HG03025 (cell line): ENCODE data around the gene FMN1.

ENCODE experiments used
- ATAC-seq: cut with Tn5 transposase; IDR thresholded peaks from one replicate; pipeline ENCODE4 v1.9.1; 2021; ENCODE audit warnings: mild to moderate bottlenecking, moderate library complexity; ENCODE audit not compliant: unreplicated experiment, low FRiP score

Gene FMN1

DNA sequence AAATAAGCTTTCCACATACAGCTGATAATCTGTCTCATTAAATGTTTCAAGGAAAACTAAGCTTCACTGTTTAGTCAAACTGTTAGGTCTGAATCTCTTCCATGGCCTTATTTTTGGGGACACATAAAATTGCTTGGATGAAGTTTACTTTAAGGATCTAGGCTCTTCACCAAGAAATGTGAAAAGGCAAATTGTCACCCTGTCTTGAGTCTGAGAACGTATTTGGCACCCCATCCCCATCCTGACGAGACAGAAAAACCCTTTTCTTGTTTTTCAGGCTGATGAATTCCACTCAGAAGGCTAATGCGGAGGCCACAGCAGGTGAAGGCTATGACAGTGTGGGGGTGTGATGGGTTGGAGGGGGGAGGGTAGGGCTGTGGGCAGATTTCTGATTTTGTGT, 250.1 kb downstream of the FMN1 start:
- no peak for ATAC-seq

DNA sequence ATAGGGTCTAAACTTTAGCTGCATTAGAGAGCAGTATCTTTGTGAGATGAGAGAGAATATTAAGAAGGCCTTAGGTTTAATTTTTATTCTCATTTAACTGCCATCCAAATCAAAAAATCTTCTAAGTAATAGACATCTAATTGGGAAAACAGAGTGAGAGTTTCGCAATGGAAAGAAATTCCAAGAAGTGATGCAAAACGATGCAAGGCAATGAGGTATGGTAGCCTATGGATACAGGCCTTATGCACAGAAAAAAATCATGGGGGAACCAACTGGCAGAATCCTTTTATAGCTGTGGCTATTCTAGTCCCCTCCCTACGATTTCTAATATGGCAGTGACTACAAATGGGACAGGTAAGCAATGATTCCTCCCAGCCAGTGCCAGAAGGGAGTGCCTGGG, 250.8 kb downstream of the FMN1 start:
- ATAC-seq = no peak

DNA sequence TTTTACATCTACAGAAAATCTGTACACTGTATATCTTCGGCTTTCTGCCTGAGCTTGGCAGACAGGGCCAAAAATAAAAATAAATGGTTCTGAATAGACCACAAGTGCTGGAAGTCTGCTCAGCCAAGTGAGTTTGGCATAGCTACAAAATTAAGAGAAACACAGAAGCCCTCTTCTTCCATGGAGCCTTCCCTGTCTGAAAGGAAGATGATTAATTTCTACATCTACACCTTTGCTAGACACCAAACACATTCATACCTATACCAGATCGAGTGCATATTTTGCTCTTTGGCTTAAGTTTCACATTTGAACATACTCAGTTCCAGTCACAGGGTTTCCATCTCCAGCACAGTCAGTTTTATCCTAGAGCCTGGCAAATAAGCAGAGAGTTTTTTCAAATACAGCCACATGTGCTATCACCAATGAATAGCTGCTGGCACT, 252.1 kb downstream of the FMN1 start:
- no peak for ATAC-seq

DNA sequence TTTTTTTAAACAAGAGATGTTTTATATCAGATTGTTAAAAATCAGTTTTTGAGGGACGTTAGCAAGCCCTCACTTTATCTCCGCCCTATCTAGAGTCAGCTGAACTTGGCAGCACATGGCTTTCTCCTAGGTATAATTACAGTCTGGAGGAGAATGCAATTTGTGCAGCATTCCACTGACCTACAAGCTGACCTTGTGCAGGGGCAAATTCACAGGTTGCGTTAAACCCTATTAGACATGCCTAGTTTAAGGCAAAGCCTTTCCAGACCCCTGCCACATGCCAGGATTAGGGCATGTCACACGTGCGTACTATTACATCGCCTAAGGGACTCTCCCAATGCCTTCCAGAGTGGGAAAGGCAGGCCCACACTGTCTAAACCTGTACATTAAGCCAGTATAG, 252.7 kb downstream of the FMN1 start:
- no peak for ATAC-seq

DNA sequence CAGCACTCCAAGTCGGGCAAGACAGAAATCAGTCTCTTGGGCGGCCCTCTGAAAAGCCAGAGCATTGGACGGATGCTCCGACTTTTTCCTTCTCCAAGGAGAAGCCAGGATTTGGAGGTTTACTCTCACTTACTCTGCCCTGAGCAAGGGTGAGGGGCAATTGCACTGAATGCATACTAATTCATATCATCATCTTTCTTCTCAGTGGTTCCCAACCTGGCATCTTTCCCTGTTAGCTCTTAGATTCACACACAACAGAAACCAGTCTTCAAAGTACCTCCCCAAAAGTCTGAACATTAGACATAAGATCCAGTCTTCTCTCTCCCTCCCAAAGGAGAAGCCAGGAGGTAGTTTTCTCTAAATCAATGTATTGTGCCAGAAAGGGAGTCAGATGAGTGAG, 257.5 kb downstream of the FMN1 start:
- ATAC-seq = no peak

DNA sequence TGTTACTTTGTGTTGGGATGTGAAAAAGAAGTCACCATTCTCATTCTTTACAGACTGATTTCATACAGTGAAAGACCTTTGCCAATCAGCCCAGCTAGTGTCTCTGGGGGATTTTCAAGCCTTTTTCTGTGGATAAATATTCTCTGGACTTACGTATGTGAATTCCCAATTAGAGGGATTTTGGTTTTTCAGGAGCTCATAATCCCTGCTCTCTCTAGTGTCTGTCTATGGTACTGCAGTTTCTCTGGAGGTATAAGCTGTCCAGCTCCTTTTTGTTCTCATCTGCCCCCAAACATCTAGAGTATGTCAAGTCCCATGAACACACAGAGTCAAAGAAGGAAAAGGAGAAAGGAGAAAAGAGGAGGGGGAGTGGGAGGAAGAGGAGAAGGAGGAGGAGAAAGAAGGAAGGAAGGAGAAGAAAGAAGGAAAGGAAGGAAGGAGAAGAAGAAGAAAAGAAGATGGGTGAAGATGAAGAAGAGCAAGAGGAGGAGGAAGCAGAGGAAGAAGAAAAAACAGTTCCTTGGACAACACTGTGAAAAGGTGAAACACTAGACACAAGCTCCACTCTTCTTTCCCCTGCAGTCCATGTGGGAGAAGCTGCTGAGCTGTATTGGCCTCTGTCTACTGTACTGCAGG, 258.1 kb downstream of the FMN1 start:
- ATAC-seq = no peak

DNA sequence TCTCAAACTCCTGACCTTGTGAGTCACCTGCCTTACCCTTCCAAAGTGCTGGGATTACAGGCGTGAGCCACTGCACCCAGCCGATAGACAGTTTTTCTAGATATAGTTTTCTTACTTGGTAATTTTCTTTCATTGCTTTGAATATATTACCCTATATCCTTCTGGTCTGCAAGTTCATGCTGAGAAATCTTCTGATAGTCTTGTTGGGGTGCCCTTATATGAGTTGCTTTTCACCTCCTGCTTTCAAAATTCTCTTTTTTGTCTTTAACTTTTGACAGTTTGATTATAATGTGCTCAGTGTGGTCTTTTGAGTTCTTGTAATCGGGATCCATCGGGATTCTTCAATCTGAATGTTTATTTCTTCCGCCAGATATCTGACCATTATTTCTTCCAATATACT, 259.4 kb downstream of the FMN1 start:
- no peak for ATAC-seq

DNA sequence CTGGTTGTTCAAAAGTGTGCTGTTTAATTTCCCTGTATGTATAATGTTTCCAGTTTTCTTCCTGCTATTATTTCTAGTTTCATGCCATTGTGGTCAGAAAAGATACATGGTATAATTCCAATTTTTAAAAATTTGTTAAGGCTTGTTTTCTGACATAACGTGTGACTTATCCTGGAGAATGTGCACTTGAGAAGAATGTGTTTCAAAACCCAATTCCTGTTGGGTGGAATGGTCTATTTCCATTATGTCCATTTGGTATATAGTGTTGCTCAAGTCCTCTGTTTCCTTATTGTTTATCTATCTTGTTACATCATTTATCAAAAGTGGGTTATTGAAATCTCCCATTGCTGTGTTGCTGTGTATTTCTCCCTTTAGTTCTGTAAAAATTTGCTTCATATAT, 261.3 kb downstream of the FMN1 start:
- no peak for ATAC-seq

DNA sequence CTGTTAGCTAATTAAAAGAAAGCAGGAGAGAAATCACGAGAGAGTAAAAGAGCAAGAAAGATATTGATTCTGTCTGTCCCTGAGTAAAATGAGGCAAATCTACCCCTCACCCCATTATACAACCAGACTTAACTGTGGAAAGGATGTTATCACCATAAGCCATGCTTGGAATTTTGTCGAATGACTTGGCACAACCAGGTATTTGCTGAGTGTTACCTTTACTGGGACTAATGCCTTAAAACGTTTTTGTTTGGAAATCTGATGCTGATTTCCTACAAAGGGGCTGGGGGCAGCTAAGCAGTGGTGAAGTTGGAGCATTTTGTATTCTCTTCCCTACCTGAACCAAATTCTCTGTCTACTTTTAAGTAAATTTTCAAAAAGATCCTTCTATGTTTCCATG, 265.6 kb downstream of the FMN1 start:
- ATAC-seq = no peak

DNA sequence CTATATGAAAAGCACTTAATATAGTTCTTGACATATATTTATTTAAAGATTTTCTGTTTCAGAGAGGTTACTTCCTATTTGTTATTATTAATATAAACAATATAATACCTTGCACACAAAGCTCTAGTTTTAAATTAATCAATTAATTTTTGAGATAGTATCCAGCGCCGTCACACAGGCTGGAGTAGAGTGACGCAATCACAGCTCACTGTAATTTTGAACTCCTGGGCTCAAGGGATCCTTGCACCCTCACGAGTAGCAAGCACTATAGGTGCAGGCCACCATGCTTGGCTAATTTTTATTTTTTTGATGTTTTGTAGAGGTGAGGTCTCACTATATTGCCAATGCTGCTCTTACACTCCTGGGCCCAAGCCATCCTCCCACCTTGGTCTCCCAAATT, 267.4 kb downstream of the FMN1 start:
- ATAC-seq = no peak

DNA sequence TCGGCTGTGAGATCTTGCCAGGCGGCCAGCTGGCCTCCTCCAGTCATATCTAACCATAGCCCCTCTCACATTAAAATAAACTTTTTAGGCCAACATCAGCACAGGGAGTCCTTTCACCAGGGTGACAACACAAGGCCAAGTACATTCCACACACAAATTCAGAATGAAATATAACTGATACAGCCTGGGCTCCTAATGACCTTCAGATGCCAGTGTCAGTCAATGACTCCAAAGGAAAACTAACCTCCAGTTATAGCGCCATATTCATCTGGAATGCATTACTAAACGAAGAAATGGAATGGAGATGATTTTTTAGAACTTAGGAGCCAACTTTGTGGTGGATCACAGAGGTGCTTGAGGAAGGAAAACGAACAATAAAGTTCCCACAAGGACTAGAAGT, 271.3 kb downstream of the FMN1 start:
- no peak for ATAC-seq

DNA sequence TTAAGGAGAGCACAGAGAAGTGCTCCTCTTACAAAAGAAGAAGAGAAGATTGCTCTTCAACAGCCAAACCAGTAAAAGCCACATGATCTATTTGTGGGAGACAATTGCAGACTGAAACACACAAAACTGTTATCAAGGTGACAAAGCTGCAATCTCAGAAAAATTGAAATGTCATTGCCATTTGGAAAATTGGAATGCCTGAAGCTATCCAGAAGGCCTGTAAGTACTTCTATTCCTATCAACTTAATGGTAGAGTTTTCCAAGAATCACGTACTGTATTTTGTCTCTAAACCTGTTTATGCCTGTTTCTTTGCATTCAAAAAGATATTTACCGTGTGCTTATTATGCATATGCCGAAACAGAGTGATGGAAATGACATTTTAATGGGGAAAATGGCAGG, 272.0 kb downstream of the FMN1 start:
- ATAC-seq = no peak

DNA sequence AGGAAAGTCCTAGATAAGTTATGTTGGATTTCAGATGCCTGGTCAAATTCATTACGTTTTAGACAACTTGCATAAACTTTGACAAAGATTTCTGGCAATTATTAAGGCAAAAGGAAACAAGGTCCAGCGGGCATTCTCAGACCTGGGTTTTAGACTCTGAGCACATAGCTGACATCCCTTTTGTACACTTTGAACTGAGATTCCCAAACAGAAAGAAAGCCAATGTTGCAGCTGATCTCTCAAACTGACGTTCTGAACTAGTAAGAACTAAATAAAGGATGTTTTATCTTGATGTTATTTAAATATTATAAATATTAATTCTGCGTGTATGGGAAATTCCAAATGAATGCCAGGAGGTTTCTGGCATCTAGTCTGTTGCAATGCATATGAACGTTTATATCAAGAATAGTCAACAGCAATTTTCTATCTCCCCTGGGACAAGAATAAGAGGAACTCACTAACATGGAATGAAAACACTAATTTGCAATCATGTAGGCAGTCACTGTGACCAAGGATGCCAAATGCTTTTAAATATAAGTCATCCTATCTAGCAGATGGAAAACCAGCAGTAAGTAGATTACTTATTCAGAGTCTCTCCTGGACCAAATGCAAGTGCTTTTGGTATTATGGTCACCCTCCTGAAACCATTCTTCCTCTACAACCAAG, 274.6 kb downstream of the FMN1 start:
- ATAC-seq = no peak

DNA sequence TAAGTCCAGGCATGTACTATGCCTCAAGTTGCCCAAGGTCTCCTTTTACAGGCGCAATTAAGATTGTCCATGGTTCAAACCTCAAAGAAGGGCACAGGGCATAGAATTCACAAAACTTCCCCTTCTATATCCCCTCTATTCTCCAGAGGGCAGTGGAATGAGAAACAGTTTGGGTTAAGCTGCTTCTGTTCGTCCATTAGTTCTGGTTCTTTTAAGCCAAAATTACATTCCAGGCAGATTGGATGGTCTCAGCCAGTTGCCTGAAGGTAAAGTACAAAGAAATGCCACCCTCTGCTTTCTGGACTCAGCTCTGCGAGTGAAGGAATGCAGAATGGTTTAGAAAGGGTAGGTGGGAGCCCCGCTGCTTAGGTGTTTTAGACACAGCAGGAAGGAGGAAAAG, 276.0 kb downstream of the FMN1 start:
- ATAC-seq = no peak

DNA sequence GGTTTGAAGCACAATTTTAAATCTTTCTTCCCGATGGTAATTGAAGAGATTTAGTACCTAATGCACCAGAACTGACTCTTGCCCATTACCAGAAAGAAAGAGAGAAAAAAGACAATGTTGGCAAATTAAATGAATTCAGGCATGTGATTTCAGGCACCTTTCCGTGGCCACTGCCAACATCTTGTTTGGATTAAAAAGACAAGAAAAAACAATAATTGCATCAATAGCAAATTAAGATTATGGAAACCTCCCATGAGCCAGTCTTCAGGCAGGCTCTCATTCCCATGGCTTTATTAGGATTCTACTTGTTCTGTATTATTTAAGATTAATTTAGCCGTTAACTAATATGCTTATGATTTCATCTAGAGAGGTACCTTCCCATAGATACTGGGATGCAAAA, 283.7 kb downstream of the FMN1 start:
- ATAC-seq = no peak

DNA sequence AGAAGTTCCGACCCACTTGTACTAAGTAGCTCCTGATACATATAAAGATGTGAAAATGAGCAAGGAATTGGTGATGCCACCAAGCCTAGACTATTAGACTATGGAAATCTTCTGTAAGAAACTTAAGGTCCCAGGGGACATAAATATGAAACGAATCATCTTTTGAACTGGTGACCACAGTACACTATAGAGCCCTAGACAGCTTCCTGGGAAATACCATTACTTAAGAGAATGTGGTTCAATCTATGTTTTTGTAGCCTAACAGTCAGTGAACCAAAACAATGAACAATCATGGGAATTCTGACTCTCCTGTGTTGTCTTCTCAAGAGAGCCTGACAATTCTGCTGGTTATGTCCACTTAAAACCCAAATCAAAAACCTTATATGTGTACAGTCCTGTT, 285.1 kb downstream of the FMN1 start:
- no peak for ATAC-seq

DNA sequence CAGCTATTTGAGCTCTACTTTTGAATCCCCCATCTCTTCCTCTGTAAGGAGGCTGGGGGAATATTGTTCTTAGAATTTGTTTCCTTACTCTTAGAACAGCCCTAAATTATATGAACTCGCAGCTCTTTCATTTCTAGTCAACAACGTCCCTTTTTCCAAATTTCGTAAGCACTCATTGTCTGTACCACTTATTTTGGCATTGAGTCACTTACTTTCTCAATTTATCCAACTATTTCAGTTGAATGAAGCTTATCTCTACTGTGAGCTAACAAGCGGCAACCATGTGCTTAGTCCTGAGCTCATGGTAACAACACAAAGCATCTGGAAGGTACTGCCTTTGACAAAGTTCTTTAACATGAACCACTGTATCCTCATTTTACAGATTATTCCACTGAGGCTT, 285.6 kb downstream of the FMN1 start:
- ATAC-seq = no peak

DNA sequence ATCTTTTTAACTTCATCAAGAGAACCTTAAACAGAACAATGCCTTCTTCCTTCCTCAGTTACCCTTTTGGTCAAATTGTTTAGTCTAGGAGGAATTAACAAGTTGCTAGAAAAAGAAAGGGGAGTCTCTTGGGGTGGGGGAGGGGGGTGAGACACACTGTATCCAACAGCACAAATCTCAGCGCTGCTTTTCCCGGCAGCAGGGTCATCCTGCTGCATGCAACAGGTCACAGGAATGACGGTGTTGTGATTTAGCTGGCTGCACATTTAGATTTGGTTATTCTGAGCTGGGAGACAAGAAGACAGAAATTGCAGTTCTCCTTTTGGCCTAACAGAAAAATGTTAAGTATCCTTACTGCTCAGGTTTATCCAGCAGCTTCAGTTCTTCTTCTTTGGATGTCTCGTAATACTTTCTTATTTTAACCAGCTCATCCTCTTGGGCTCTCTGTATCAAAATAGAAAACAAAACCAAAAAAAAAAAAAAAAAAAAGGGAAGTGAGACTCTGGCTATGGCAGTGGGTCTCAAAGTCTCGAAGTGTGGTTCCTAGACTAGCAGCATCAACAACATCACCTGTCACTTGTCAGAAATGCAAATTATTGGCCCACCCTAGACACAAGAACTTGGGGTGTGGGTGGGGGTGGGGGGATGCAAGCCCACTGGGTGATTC, 286.2 kb downstream of the FMN1 start:
- ATAC-seq = peak; percentile 91

DNA sequence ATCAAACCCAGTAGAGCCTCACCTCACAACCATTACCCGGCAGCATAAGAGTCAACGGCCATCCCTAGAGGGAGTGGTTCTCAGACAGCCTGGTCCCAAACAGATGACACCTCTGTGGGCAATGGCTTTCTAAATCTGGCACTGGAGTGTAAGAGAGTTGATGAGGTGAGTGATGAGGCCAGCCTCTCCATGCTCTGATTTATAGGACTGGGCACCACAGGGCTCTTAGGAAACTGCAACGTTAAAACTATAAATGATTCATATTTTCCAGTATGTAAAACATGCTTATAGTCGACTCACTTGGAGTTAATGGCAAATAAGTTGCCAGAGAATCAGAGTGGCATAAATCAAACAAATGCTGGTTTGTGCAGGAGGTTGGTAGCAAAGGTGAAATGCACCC, 289.0 kb downstream of the FMN1 start:
- no peak for ATAC-seq

DNA sequence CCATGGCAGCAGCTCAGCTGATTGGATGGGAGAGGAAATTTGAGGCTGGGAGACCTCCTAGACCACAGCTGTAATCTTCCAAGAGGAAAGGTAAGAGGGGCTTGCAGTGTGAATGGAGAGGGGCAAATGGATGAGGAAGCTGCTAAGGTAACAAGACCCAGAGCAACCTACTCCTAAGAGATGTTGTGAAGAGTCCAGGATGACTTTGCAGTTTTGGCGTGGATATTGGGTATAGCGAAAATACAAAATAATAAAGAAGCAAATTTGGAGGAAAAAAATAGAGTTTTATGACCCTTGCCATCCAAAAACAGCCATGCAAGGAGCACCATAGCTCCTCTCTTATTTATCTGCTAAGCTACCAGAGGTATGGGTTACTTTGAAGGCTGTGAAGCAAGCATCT, 290.1 kb downstream of the FMN1 start:
- no peak for ATAC-seq

DNA sequence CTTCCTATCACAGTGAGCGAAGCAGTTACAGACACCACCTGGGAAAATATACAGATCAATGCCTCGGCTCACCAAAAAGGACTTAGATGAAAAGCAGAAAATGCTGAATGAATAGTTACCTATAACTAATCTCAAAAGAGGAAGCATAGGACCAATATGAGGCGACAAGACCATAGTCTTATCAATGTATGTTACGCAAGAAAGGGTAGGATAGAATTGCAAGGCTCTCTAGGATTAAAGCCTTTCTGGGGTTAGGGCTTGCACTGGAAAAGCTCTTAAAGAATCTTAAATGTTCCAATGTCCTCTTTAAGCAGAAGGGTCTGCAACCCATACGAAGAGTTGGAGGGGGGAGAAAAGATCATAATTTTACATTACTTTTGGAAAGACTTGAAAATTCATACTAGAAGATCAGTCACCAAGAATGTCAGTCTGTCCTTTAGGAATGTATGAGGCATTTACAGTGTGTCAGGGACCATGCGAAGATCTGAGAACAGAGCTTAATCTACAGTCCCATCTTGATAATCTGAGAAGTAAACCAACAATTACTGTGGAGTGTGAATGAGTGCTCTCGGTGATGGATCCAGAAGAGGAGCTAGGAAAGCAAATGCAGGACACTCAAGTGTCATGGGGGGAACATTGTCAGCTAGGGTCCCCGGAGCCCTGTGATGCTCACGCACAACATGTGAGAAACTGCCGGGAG, 290.8 kb downstream of the FMN1 start:
- ATAC-seq = no peak

DNA sequence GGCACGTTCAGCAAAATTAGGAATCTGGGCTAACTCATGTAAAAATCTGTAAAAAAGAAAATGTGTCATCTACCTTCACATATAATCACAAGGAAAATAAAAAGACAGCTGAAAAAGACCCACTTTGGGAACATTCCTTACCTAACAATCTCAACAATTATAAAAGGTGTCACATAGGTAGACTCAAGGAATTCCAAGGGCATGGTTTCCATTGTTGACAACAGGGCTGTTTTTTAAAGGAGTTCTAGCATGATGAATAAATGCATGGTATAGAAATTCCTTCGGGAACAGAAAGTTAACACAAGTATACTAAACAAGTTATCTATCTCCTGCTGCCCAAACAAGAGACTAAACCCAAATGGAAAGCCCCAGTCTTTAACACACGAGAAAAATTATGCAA, 292.5 kb downstream of the FMN1 start:
- no peak for ATAC-seq
